ENCODE measurements around the gene RIMS3. TPM values are rescaled to one million over a fixed set of nuclear protein-coding genes. Genes with fewer than 3 reads are reported as not detected.

The RIMS3 gene
- total RNA-seq, 1 experiment from 2014 or later = 2.9 TPM

DNA sequence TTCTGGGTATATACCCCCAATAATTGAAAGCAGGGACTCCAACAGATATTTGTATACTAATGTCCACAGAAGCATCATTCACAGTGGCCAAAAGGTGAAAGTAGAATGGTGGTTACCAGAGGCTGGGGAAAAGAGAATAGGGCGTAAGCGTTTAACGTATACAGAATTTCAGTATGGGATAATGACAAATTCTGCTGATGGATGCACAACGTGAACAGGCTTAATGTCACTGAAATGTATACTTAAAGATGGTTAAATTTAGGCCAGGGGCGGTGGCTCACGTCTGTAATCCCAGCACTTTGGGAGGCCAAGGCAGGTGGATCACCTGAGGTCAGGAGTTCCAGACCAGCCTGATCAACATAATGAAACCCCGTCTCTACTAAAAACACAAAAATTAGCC lies 21.6 kb upstream of the RIMS3 start:
- Histone ChIP-seq H3K36me3 (ENCODE audit: low read depth, low read length) (no peaks in the 10 kb centered on the region), H3K9ac (ENCODE audit: low read length) (no peak overlapping the region), H3K9me3 (ENCODE audit: low read length) (no peaks in the 10 kb centered on the region), H3K4me3 (ENCODE audit: low read length) (no peak overlapping the region), H3K9me2 (replicated peaks; ENCODE audit: low read length) (no peaks in the 10 kb centered on the region), H3F3A (ENCODE audit: low read length, unreplicated experiment) (no peaks in the 10 kb centered on the region), H3K79me2 (ENCODE audit: low read length) (peaks cover 25% of the 10 kb centered on the region), H4K20me1 (ENCODE audit: low read length) (no peaks in the 10 kb centered on the region), H3K4me1 (ENCODE audit: insufficient read depth, low read length) (peaks cover 10% of the 10 kb centered on the region), H2AFZ (ENCODE audit: low read length) (no peak overlapping the region), H3K4me2 (ENCODE audit: low read length) (no peak overlapping the region), H3K27me3 (ENCODE audit: low read length) (no peaks in the 10 kb centered on the region), H3K27ac (ENCODE audit: low read length) (no peak overlapping the region)
- DNase-seq = no peak
- ATAC-seq = no peak
- TF ChIP-seq, protein P1, sequence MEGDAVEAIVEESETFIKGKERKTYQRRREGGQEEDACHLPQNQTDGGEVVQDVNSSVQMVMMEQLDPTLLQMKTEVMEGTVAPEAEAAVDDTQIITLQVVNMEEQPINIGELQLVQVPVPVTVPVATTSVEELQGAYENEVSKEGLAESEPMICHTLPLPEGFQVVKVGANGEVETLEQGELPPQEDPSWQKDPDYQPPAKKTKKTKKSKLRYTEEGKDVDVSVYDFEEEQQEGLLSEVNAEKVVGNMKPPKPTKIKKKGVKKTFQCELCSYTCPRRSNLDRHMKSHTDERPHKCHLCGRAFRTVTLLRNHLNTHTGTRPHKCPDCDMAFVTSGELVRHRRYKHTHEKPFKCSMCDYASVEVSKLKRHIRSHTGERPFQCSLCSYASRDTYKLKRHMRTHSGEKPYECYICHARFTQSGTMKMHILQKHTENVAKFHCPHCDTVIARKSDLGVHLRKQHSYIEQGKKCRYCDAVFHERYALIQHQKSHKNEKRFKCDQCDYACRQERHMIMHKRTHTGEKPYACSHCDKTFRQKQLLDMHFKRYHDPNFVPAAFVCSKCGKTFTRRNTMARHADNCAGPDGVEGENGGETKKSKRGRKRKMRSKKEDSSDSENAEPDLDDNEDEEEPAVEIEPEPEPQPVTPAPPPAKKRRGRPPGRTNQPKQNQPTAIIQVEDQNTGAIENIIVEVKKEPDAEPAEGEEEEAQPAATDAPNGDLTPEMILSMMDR (conservative IDR thresholded peaks at IDR 0.05; ENCODE audit: low read depth, low read length) = no peak
- TF ChIP-seq EZH2 (IDR thresholded peaks at IDR 0.05; ENCODE audit: low read length, unreplicated experiment) (no peak), EZH2phosphoT487 (IDR thresholded peaks at IDR 0.05; ENCODE audit: borderline replicate concordance, low read length) (no peak)
- intact Hi-C loops (cut with micrococcal nuclease) = no loop called here
- CTCF ChIA-PET = no interaction called here
- POLR2A ChIA-PET (ENCODE audit: unreplicated experiment) = no interaction called here
- no TSS peak for BruUV-seq (replicated peaks)

GRCh38 chr1:40684669-40685068 lies 19.2 kb upstream of the RIMS3 start:
- Histone ChIP-seq H3K4me3 (ENCODE audit: low read length) (no peak overlapping the region), H3K9ac (ENCODE audit: low read length) (no peak overlapping the region), H3K4me1 (ENCODE audit: insufficient read depth, low read length) (no peaks in the 10 kb centered on the region), H3K9me2 (replicated peaks; ENCODE audit: low read length) (no peaks in the 10 kb centered on the region), H3F3A (ENCODE audit: low read length, unreplicated experiment) (no peaks in the 10 kb centered on the region), H3K27me3 (ENCODE audit: low read length) (no peaks in the 10 kb centered on the region), H4K20me1 (ENCODE audit: low read length) (no peaks in the 10 kb centered on the region), H3K4me2 (ENCODE audit: low read length) (no peak overlapping the region), H3K79me2 (ENCODE audit: low read length) (peaks cover 3% of the 10 kb centered on the region), H3K9me3 (ENCODE audit: low read length) (no peaks in the 10 kb centered on the region), H3K36me3 (ENCODE audit: low read depth, low read length) (no peaks in the 10 kb centered on the region), H3K27ac (ENCODE audit: low read length) (no peak overlapping the region), H2AFZ (ENCODE audit: low read length) (no peak overlapping the region)
- intact Hi-C loops (cut with micrococcal nuclease) = no loop called here
- no peak for DNase-seq
- TF ChIP-seq EZH2phosphoT487 (IDR thresholded peaks at IDR 0.05; ENCODE audit: borderline replicate concordance, low read length) (no peak), EZH2 (IDR thresholded peaks at IDR 0.05; ENCODE audit: low read length, unreplicated experiment) (no peak)
- TF ChIP-seq, protein P1 (conservative IDR thresholded peaks at IDR 0.05; ENCODE audit: low read depth, low read length) = no peak
- ChIA-PET CTCF (interaction anchor here (1.1 kb wide), 1 partner anchor 16 kb away, joined by 3 read pairs; no protein-coding TSS in a partner anchor), POLR2A (ENCODE audit: unreplicated experiment) (no interaction called here)
- no peak for ATAC-seq
- BruUV-seq (replicated peaks) = no TSS peak

GRCh38 chr1:40679165-40679953 lies 13.9 kb upstream of the RIMS3 start:
- CTCF ChIA-PET = no interaction called here
- Histone ChIP-seq H3K27me3 (ENCODE audit: low read length) (no peaks in the 10 kb centered on the region), H3K4me1 (ENCODE audit: insufficient read depth, low read length) (no peaks in the 10 kb centered on the region), H3K9ac (ENCODE audit: low read length) (no peak overlapping the region), H3F3A (ENCODE audit: low read length, unreplicated experiment) (no peaks in the 10 kb centered on the region), H3K79me2 (ENCODE audit: low read length) (no peaks in the 10 kb centered on the region), H3K4me3 (ENCODE audit: low read length) (no peak overlapping the region), H3K9me3 (ENCODE audit: low read length) (no peaks in the 10 kb centered on the region), H3K36me3 (ENCODE audit: low read depth, low read length) (no peaks in the 10 kb centered on the region), H2AFZ (ENCODE audit: low read length) (no peak overlapping the region), H3K27ac (ENCODE audit: low read length) (no peak overlapping the region), H4K20me1 (ENCODE audit: low read length) (no peaks in the 10 kb centered on the region), H3K9me2 (replicated peaks; ENCODE audit: low read length) (no peaks in the 10 kb centered on the region), H3K4me2 (ENCODE audit: low read length) (no peak overlapping the region)
- intact Hi-C loops (cut with micrococcal nuclease) = no loop called here
- BruUV-seq (replicated peaks) = no TSS peak
- TF ChIP-seq EZH2 (IDR thresholded peaks at IDR 0.05; ENCODE audit: low read length, unreplicated experiment) = no peak
- no peak for TF ChIP-seq EZH2phosphoT487 (IDR thresholded peaks at IDR 0.05; ENCODE audit: borderline replicate concordance, low read length)
- TF ChIP-seq, protein P1 (conservative IDR thresholded peaks at IDR 0.05; ENCODE audit: low read depth, low read length) = no peak
- DNase-seq (no peak), ATAC-seq (no peak)
- POLR2A ChIA-PET (ENCODE audit: unreplicated experiment) = no interaction called here
